IPS-18c (cell line): Measurements from ENCODE around the gene SLC3A2.
"Not testable (repeated sequence)": the region's sequence is repeated elsewhere in the genome, so short reads cannot be mapped to it uniquely, and the experiment has no call there.

Experiments used
- H3K4me3 ChIP-seq: 2 replicates; pipeline ENCODE4 v1.7.0; 2013; ENCODE audit warnings: low read depth, mild to moderate bottlenecking, low read length, moderate library complexity; ENCODE audit not compliant: insufficient read depth
- H3K9me3 ChIP-seq: one replicate; pipeline ENCODE4 v1.6.1; 2013; ENCODE audit warnings: mild to moderate bottlenecking, low read length, moderate library complexity; ENCODE audit not compliant: control insufficient read depth, insufficient read depth

The SLC3A2 gene

GRCh38 chr11:62880803-62881578 is at the start of gene SLC3A2:
TSS of gene SLC3A2 (plus strand) at chr11:62880896. CDS start at chr11:62881024, 128 bp downstream.
- H3K9me3 ChIP-seq = no peaks in the 10 kb centered on the region
- H3K4me3 ChIP-seq = peak within 1 kb of the TSS; percentile 90

GRCh38 chr11:62830904-62831519 is 49.7 kb upstream of the SLC3A2 start:
- Histone ChIP-seq H3K9me3 (no peaks in the 10 kb centered on the region), H3K4me3 (peak overlapping the region; percentile 98)

- H3K9me3 ChIP-seq = no peaks in the 10 kb centered on the region
- H3K4me3 ChIP-seq = peak within 1 kb of the TSS; percentile 98
Measured at GRCh38 chr11:62831520-62832335, 49.0 kb upstream of the SLC3A2 start, which contains the start of gene STX5. TSS of gene STX5 (minus strand) at chr11:62832051. CDS start at chr11:62831243, 808 bp downstream.

GRCh38 chr11:62832336-62833234 is 48.1 kb upstream of the SLC3A2 start, which contains the start of gene TEX54:
TSS of gene TEX54 (minus strand) at chr11:62832841.
- Histone ChIP-seq H3K4me3 (peak within 1 kb of the TSS; percentile 98), H3K9me3 (no peaks in the 10 kb centered on the region)

GRCh38 chr11:62835336-62835735 is 45.4 kb upstream of the SLC3A2 start:
- no peak overlapping the region for H3K4me3 ChIP-seq
- no peaks in the 10 kb centered on the region for H3K9me3 ChIP-seq

- Histone ChIP-seq H3K9me3 (no peaks in the 10 kb centered on the region), H3K4me3 (peak within 1 kb of the TSS; percentile 99)
Measured at GRCh38 chr11:62839050-62839945, 41.4 kb upstream of the SLC3A2 start, which contains the start of gene WDR74. TSS of gene WDR74 (minus strand) at chr11:62839590. CDS start at chr11:62839570, 20 bp downstream.

GRCh38 chr11:62840721-62841360 is 39.9 kb upstream of the SLC3A2 start:
- H3K4me3 ChIP-seq = peak overlapping the region; percentile 99; the same call in 1 of the 2 replicates

GRCh38 chr11:62841361-62842170 is 39.1 kb upstream of the SLC3A2 start:
- Histone ChIP-seq H3K4me3 (peak overlapping the region; percentile 29; the same call in 1 of the 2 replicates), H3K9me3 (no peaks in the 10 kb centered on the region)

More at GRCh38 chr11:62840721-62841360, 39.9 kb upstream of the SLC3A2 start:
- H3K9me3 ChIP-seq = not testable (repeated sequence)

- Histone ChIP-seq H3K4me3 (peak overlapping the region; percentile 29), H3K9me3 (peaks cover 2% of the 10 kb centered on the region)
Measured at GRCh38 chr11:62842171-62842741, 38.4 kb upstream of the SLC3A2 start.

- H3K4me3 ChIP-seq, H3K9me3 ChIP-seq: not testable (repeated sequence)
Measured at GRCh38 chr11:62842891-62843290, 37.8 kb upstream of the SLC3A2 start.

GRCh38 chr11:62843466-62843865 is 37.2 kb upstream of the SLC3A2 start:
- Histone ChIP-seq H3K4me3 (no peak overlapping the region), H3K9me3 (peaks cover 2% of the 10 kb centered on the region)

- Histone ChIP-seq H3K4me3 (no peak overlapping the region), H3K9me3 (peaks cover 2% of the 10 kb centered on the region)
Measured at GRCh38 chr11:62844154-62844553, 36.5 kb upstream of the SLC3A2 start.

GRCh38 chr11:62846177-62846576 is 34.5 kb upstream of the SLC3A2 start:
- Histone ChIP-seq H3K9me3 (peaks cover 2% of the 10 kb centered on the region), H3K4me3 (no peak overlapping the region)

GRCh38 chr11:62847767-62848314 is 32.9 kb upstream of the SLC3A2 start:
- Histone ChIP-seq H3K9me3 (peaks cover 2% of the 10 kb centered on the region), H3K4me3 (no peak overlapping the region)
